SU-DHL-6 (cell line): Measurements from ENCODE around the gene SPNS3.

Experiments used
- H2AFZ ChIP-seq: fragments of 200-600 bp; sonication (generic); 2 replicates; pipeline ENCODE4 v1.6.1; 2014; ENCODE audit warnings: low read depth, mild to moderate bottlenecking, moderate library complexity, mixed read lengths, antibody characterized with exemption, low read length; ENCODE audit not compliant: severe bottlenecking
- H3F3A ChIP-seq: fragments of 200-600 bp; shearing (Covaris generic); 2 replicates; pipeline ENCODE4 v1.6.0; 2016; ENCODE audit warnings: antibody characterized with exemption, mild to moderate bottlenecking; ENCODE audit not compliant: insufficient read depth
- H3K27ac ChIP-seq: fragments of 200-600 bp; sonication (generic); 2 replicates; pipeline ENCODE4 v1.5.1; 2016; ENCODE audit warnings: low read depth, mild to moderate bottlenecking, low read length, moderate library complexity, mixed read lengths
- H3K27me3 ChIP-seq: fragments of 200-600 bp; sonication (generic), shearing (Covaris generic); 2 replicates; pipeline ENCODE4 v1.6.0; 2014; ENCODE audit warnings: mild to moderate bottlenecking, low read length
- H3K36me3 ChIP-seq: fragments of 200-600 bp; sonication (generic); 2 replicates; pipeline ENCODE4 v1.6.1; 2014; ENCODE audit warnings: mild to moderate bottlenecking, low read length, mixed read lengths
- H3K4me2 ChIP-seq: fragments of 300-600, 200-600 bp; shearing (Covaris generic), sonication (generic); 2 replicates; pipeline ENCODE4 v1.6.0; 2014; ENCODE audit warnings: low read length, low read depth, mild to moderate bottlenecking; ENCODE audit not compliant: poor library complexity, severe bottlenecking
- H3K4me3 ChIP-seq: fragments of 200-600 bp; sonication (generic); 2 replicates; pipeline ENCODE4 v1.5.1; 2014; ENCODE audit warnings: antibody characterized with exemption, low read length, mild to moderate bottlenecking, mixed read lengths; ENCODE audit not compliant: insufficient read depth, poor library complexity, severe bottlenecking
- H3K79me2 ChIP-seq: fragments of 200-600 bp; sonication (generic); 2 replicates; pipeline ENCODE4 v1.6.1; 2014; ENCODE audit warnings: mild to moderate bottlenecking, low read length, moderate library complexity; ENCODE audit not compliant: insufficient read depth
- H3K9ac ChIP-seq: fragments of 200-600 bp; sonication (generic); 2 replicates; pipeline ENCODE4 v1.7.0; 2014; ENCODE audit warnings: mild to moderate bottlenecking, low read length
- H3K9me2 ChIP-seq: fragments of 200-600 bp; sonication (generic); replicated peaks from 2 replicates; pipeline ENCODE4 v1.6.1; 2014; ENCODE audit warnings: low read length; ENCODE audit not compliant: insufficient read depth
- H3K9me3 ChIP-seq: fragments of 200-600 bp; sonication (generic); 2 replicates; pipeline ENCODE4 v1.6.1; 2014; ENCODE audit warnings: low read length, mixed read lengths; ENCODE audit not compliant: insufficient read depth
- H4K20me1 ChIP-seq: fragments of 200-600 bp; sonication (generic); 2 replicates; pipeline ENCODE4 v1.6.1; 2014; ENCODE audit warnings: low read depth, mild to moderate bottlenecking, antibody characterized with exemption, low read length, moderate library complexity, mixed read lengths
- CTCF ChIP-seq: fragments of 200-600 bp; sonication (generic); IDR thresholded peaks from one replicate; pipeline ENCODE4 v1.5.1; 2017; ENCODE audit warnings: antibody characterized with exemption, mild to moderate bottlenecking, low read length, moderate library complexity; ENCODE audit not compliant: insufficient read depth, poor library complexity, severe bottlenecking
- EZH2phosphoT487 ChIP-seq: fragments of 200-600 bp; sonication (generic), shearing (Covaris generic); conservative IDR thresholded peaks from 2 replicates; pipeline ENCODE4 v1.6.1; 2018; ENCODE audit warnings: mild to moderate bottlenecking, antibody characterized with exemption, low read length, moderate library complexity, mixed read lengths

Gene SPNS3

GRCh38 chr17:4507361-4508111 is 73.8 kb downstream of the SPNS3 start:
- no peaks in the 10 kb centered on the region for H3K36me3 ChIP-seq
- H3K4me3 ChIP-seq = no peak overlapping the region
- H3K27ac ChIP-seq = no peak overlapping the region
- H3K9ac ChIP-seq = no peak overlapping the region
- no peaks in the 10 kb centered on the region for H4K20me1 ChIP-seq
- H3K9me2 ChIP-seq = no peaks in the 10 kb centered on the region
- TF ChIP-seq EZH2phosphoT487 (no peak), CTCF (no peak)
- H3K27me3 ChIP-seq = no peaks in the 10 kb centered on the region
- no peak overlapping the region for H3K4me2 ChIP-seq
- H3K9me3 ChIP-seq = no peaks in the 10 kb centered on the region
- no peak overlapping the region for H2AFZ ChIP-seq
- H3F3A ChIP-seq = no peaks in the 10 kb centered on the region
- no peaks in the 10 kb centered on the region for H3K79me2 ChIP-seq

- no peak overlapping the region for H3K4me2 ChIP-seq
- H3K4me3 ChIP-seq = no peak overlapping the region
- no peak for TF ChIP-seq EZH2phosphoT487
- TF ChIP-seq CTCF = no peak
- no peaks in the 10 kb centered on the region for H3K36me3 ChIP-seq
- H3K27me3 ChIP-seq = no peaks in the 10 kb centered on the region
- H4K20me1 ChIP-seq = no peaks in the 10 kb centered on the region
- H3K9me2 ChIP-seq = no peaks in the 10 kb centered on the region
- H2AFZ ChIP-seq = no peak overlapping the region
- H3K9me3 ChIP-seq = no peaks in the 10 kb centered on the region
- no peak overlapping the region for H3K9ac ChIP-seq
- no peaks in the 10 kb centered on the region for H3K79me2 ChIP-seq
- H3K27ac ChIP-seq = no peak overlapping the region
- no peaks in the 10 kb centered on the region for H3F3A ChIP-seq
Observed at GRCh38 chr17:4508207-4508606, 74.5 kb downstream of the SPNS3 start.

GRCh38 chr17:4509401-4509800 is 75.7 kb downstream of the SPNS3 start:
- H3K4me3 ChIP-seq = no peak overlapping the region
- no peak overlapping the region for H3K9ac ChIP-seq
- no peaks in the 10 kb centered on the region for H3K9me2 ChIP-seq
- no peaks in the 10 kb centered on the region for H3F3A ChIP-seq
- no peak overlapping the region for H2AFZ ChIP-seq
- no peaks in the 10 kb centered on the region for H3K9me3 ChIP-seq
- H3K79me2 ChIP-seq = no peaks in the 10 kb centered on the region
- H4K20me1 ChIP-seq = no peaks in the 10 kb centered on the region
- TF ChIP-seq EZH2phosphoT487 = no peak
- TF ChIP-seq CTCF = no peak
- no peaks in the 10 kb centered on the region for H3K27me3 ChIP-seq
- H3K27ac ChIP-seq = no peak overlapping the region
- no peaks in the 10 kb centered on the region for H3K36me3 ChIP-seq
- H3K4me2 ChIP-seq = no peak overlapping the region
